BE2C (cell line): ENCODE data around the gene AAMP.

Experiments
- DNase-seq: peaks from one replicate; pipeline ENCODE4 v3.0.0-alpha.2; 2020
- H3K27me3 ChIP-seq: fragments of 250-450 bp; sonication (Bioruptor Pico); 2 replicates; pipeline ENCODE4 v1.5.1; 2020; ENCODE audit warnings: mild to moderate bottlenecking
- H3K36me3 ChIP-seq: fragments of 250-450 bp; sonication (Bioruptor Pico); 2 replicates; pipeline ENCODE4 v1.5.1; 2020; ENCODE audit warnings: mild to moderate bottlenecking
- H3K4me1 ChIP-seq: fragments of 250-450 bp; sonication (Bioruptor Pico); 2 replicates; pipeline ENCODE4 v1.5.1; 2020
- H3K4me3 ChIP-seq: 2 replicates; pipeline ENCODE4 v1.5.1; 2011; ENCODE audit warnings: low read depth, low read length
- H3K9me3 ChIP-seq: fragments of 250-450 bp; sonication (Bioruptor Pico); 2 replicates; pipeline ENCODE4 v1.5.1; 2020
- CTCF ChIP-seq: IDR thresholded peaks from 2 replicates; pipeline ENCODE4 v1.5.1; 2012; ENCODE audit warnings: mild to moderate bottlenecking, low read depth, low read length

The AAMP gene

GRCh38 chr2:218218268-218219185 lies 51.4 kb downstream of the AAMP start:
- H3K9me3 ChIP-seq: no peaks in the 10 kb centered on the region
- TF ChIP-seq CTCF: no peak
- peak overlapping the region; percentile 94 for H3K4me3 ChIP-seq
- peaks cover 15% of the 10 kb centered on the region for H3K4me1 ChIP-seq
- DNase-seq: no peak
- peaks cover 8% of the 10 kb centered on the region for H3K36me3 ChIP-seq
- no peaks in the 10 kb centered on the region for H3K27me3 ChIP-seq

- no peaks in the 10 kb centered on the region for H3K9me3 ChIP-seq
- H3K36me3 ChIP-seq: peaks cover 8% of the 10 kb centered on the region
- peak; percentile 43 for DNase-seq
- TF ChIP-seq CTCF: no peak
- H3K27me3 ChIP-seq: no peaks in the 10 kb centered on the region
- peak overlapping the region; percentile 94 for H3K4me3 ChIP-seq
- peaks cover 13% of the 10 kb centered on the region for H3K4me1 ChIP-seq
These were observed 52.3 kb downstream of the AAMP start for GRCh38 chr2:218217360-218218267.

GRCh38 chr2:218216674-218217359 lies 53.1 kb downstream of the AAMP start, which contains the start of gene ARPC2:
ARPC2 (plus strand) TSS chr2:218217189; CDS start chr2:218217471, 282 bp downstream.
- Histone ChIP-seq H3K27me3 (no peaks in the 10 kb centered on the region), H3K9me3 (no peaks in the 10 kb centered on the region), H3K4me1 (peaks cover 9% of the 10 kb centered on the region), H3K4me3 (peak within 1 kb of the TSS; percentile 94), H3K36me3 (peaks cover 8% of the 10 kb centered on the region)
- DNase-seq: peak; percentile 94
- TF ChIP-seq CTCF: no peak

GRCh38 chr2:218216336-218216673 lies 53.6 kb downstream of the AAMP start:
- Histone ChIP-seq H3K9me3 (no peaks in the 10 kb centered on the region), H3K36me3 (peaks cover 7% of the 10 kb centered on the region), H3K27me3 (no peaks in the 10 kb centered on the region; the same call in 1 of the 2 replicates), H3K4me3 (peak overlapping the region; percentile 94), H3K4me1 (peaks cover 7% of the 10 kb centered on the region; the same call in 1 of the 2 replicates)
- TF ChIP-seq CTCF: no peak
- DNase-seq: no peak
